ENCODE results near the gene CIB1.
A peak's percentile ranks its signal among the peaks of the same experiment; 100 is the strongest.
"Not testable (repeated sequence)": the region's sequence is repeated elsewhere in the genome, so short reads cannot be mapped to it uniquely, and the experiment has no call there.

Gene CIB1

GRCh38 chr15:90233387-90234095, at the start of gene CIB1:
Gene CIB1, minus strand, starts transcription at chr15:90233941. Its CDS starts 56 bp downstream, at chr15:90233885.
- peak; percentile 83 for DNase-seq (ENCODE audit: low spot score)

- DNase-seq (ENCODE audit: low spot score), result not testable (repeated sequence)
Measured at GRCh38 chr15:90281637-90282036, 47.9 kb upstream of the CIB1 start.

- not testable (repeated sequence) for DNase-seq (ENCODE audit: low spot score)
Measured at GRCh38 chr15:90280743-90281142, 47.0 kb upstream of the CIB1 start.

GRCh38 chr15:90278467-90278866, 44.7 kb upstream of the CIB1 start:
- DNase-seq (ENCODE audit: low spot score), result not testable (repeated sequence)

GRCh38 chr15:90271459-90272166, 37.9 kb upstream of the CIB1 start:
- DNase-seq (ENCODE audit: low spot score), result no peak

- DNase-seq (ENCODE audit: low spot score), result no peak
Measured at GRCh38 chr15:90270502-90271150, 36.9 kb upstream of the CIB1 start.

GRCh38 chr15:90268415-90268814, 34.7 kb upstream of the CIB1 start:
- no peak for DNase-seq (ENCODE audit: low spot score)

- DNase-seq (ENCODE audit: low spot score), result no peak
Measured at GRCh38 chr15:90266485-90266884, 32.7 kb upstream of the CIB1 start.

GRCh38 chr15:90266061-90266431, 32.3 kb upstream of the CIB1 start:
- peak; percentile 35 for DNase-seq (ENCODE audit: low spot score)

- DNase-seq (ENCODE audit: low spot score), result peak; percentile 92
Measured at GRCh38 chr15:90265271-90266060, 31.7 kb upstream of the CIB1 start, which contains the start of gene NGRN. Gene NGRN, plus strand, starts transcription at chr15:90265672. Its CDS starts 41 bp downstream, at chr15:90265713.

- DNase-seq (ENCODE audit: low spot score), result peak; percentile 77
Measured at GRCh38 chr15:90264671-90265070, 30.9 kb upstream of the CIB1 start.

- DNase-seq (ENCODE audit: low spot score), result no peak
Measured at GRCh38 chr15:90262426-90262825, 28.7 kb upstream of the CIB1 start.

- no peak for DNase-seq (ENCODE audit: low spot score)
Measured at GRCh38 chr15:90261811-90262210, 28.1 kb upstream of the CIB1 start.

- DNase-seq (ENCODE audit: low spot score), result not testable (repeated sequence)
Measured at GRCh38 chr15:90260731-90261130, 27.0 kb upstream of the CIB1 start.

GRCh38 chr15:90259524-90259923, 25.8 kb upstream of the CIB1 start:
- no peak for DNase-seq (ENCODE audit: low spot score)

GRCh38 chr15:90257776-90258175, 24.0 kb upstream of the CIB1 start:
- DNase-seq (ENCODE audit: low spot score), result no peak

GRCh38 chr15:90249203-90249863, 15.6 kb upstream of the CIB1 start, which contains the start of gene TTLL13:
Gene TTLL13, plus strand, starts transcription at chr15:90249556. Its CDS starts 1,075 bp downstream, at chr15:90250631.
- DNase-seq (ENCODE audit: low spot score), result peak; percentile 90

GRCh38 chr15:90248789-90249202, 15.1 kb upstream of the CIB1 start:
- DNase-seq (ENCODE audit: low spot score), result no peak

- DNase-seq (ENCODE audit: low spot score), result no peak
Measured at GRCh38 chr15:90243943-90244639, 10.3 kb upstream of the CIB1 start.

GRCh38 chr15:90241343-90242192, 7.8 kb upstream of the CIB1 start:
- no peak for DNase-seq (ENCODE audit: low spot score)

All from LoVo (cell line).